ENCODE measurements around the gene KRT6B.

Gene KRT6B

GRCh38 chr12:52407918-52408317, 44.0 kb downstream of the KRT6B start:
- Histone ChIP-seq H3K4me3 (replicated peaks; ENCODE audit: insufficient read depth, low read length) (no peak overlapping the region), H3K27ac (replicated peaks) (no peak overlapping the region), H3K27me3 (ENCODE audit: insufficient read depth, poor library complexity, severe bottlenecking) (no peaks in the 10 kb centered on the region)
- DNase-seq (ENCODE audit: low read depth in 1 of 2, low spot score in 1 of 2) = no peak
- TF ChIP-seq, protein P1, sequence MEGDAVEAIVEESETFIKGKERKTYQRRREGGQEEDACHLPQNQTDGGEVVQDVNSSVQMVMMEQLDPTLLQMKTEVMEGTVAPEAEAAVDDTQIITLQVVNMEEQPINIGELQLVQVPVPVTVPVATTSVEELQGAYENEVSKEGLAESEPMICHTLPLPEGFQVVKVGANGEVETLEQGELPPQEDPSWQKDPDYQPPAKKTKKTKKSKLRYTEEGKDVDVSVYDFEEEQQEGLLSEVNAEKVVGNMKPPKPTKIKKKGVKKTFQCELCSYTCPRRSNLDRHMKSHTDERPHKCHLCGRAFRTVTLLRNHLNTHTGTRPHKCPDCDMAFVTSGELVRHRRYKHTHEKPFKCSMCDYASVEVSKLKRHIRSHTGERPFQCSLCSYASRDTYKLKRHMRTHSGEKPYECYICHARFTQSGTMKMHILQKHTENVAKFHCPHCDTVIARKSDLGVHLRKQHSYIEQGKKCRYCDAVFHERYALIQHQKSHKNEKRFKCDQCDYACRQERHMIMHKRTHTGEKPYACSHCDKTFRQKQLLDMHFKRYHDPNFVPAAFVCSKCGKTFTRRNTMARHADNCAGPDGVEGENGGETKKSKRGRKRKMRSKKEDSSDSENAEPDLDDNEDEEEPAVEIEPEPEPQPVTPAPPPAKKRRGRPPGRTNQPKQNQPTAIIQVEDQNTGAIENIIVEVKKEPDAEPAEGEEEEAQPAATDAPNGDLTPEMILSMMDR (IDR thresholded peaks at IDR 0.05; ENCODE audit: insufficient read depth, low read length) = no peak
- no peak for TF ChIP-seq SPI1 (IDR thresholded peaks at IDR 0.05; ENCODE audit: borderline replicate concordance, low read depth)
- TF ChIP-seq, protein P2, sequence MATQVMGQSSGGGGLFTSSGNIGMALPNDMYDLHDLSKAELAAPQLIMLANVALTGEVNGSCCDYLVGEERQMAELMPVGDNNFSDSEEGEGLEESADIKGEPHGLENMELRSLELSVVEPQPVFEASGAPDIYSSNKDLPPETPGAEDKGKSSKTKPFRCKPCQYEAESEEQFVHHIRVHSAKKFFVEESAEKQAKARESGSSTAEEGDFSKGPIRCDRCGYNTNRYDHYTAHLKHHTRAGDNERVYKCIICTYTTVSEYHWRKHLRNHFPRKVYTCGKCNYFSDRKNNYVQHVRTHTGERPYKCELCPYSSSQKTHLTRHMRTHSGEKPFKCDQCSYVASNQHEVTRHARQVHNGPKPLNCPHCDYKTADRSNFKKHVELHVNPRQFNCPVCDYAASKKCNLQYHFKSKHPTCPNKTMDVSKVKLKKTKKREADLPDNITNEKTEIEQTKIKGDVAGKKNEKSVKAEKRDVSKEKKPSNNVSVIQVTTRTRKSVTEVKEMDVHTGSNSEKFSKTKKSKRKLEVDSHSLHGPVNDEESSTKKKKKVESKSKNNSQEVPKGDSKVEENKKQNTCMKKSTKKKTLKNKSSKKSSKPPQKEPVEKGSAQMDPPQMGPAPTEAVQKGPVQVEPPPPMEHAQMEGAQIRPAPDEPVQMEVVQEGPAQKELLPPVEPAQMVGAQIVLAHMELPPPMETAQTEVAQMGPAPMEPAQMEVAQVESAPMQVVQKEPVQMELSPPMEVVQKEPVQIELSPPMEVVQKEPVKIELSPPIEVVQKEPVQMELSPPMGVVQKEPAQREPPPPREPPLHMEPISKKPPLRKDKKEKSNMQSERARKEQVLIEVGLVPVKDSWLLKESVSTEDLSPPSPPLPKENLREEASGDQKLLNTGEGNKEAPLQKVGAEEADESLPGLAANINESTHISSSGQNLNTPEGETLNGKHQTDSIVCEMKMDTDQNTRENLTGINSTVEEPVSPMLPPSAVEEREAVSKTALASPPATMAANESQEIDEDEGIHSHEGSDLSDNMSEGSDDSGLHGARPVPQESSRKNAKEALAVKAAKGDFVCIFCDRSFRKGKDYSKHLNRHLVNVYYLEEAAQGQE (IDR thresholded peaks at IDR 0.05; ENCODE audit: insufficient replicate concordance, low read depth) = no peak
- no peak for TF ChIP-seq POLR2AphosphoS5 (IDR thresholded peaks at IDR 0.05; ENCODE audit: low read depth)
- TF ChIP-seq GABPA (IDR thresholded peaks at IDR 0.05; ENCODE audit: low read depth) = no peak

DNA sequence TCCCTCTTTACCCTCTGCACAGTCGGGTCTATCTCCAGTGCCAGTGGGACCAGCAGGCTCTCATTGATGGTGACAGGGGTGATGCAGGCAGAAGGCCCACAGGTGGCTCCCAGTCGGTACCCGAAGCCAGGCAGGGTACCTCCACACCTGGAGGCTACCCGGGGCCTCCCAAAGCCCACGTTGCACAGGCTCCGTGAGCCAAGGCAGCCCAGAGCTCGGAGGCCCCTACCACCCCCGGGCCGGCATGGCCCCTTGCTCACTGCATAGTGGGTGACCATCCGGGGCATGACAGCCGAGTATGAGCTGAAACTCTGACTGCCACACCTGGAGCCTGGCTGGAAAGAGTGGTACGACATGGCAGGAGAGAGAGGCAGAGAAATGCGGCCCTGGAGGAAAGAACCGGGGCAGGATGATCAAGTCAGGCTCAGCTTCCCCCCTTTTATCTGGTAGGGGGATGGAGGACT, 46.0 kb downstream of the KRT6B start, which contains the start of gene KRT82:
Gene KRT82 (minus strand): TSS at position 414 of the 464 bp plus-strand sequence. CDS start 58 bp downstream, at position 356.
- no peak for DNase-seq (ENCODE audit: low read depth in 1 of 2, low spot score in 1 of 2)
- H3K27me3 ChIP-seq (ENCODE audit: insufficient read depth, poor library complexity, severe bottlenecking) = no peaks in the 10 kb centered on the region
- TF ChIP-seq, protein P1 (IDR thresholded peaks at IDR 0.05; ENCODE audit: insufficient read depth, low read length) = no peak
- TF ChIP-seq, protein P2 (IDR thresholded peaks at IDR 0.05; ENCODE audit: insufficient replicate concordance, low read depth) = no peak
- TF ChIP-seq SPI1 (IDR thresholded peaks at IDR 0.05; ENCODE audit: borderline replicate concordance, low read depth) = no peak
- no peak for TF ChIP-seq GABPA (IDR thresholded peaks at IDR 0.05; ENCODE audit: low read depth)
- TF ChIP-seq POLR2AphosphoS5 (IDR thresholded peaks at IDR 0.05; ENCODE audit: low read depth) = no peak
- H3K27ac ChIP-seq (replicated peaks) = no peak within 1 kb of the TSS
- no peak within 1 kb of the TSS for H3K4me3 ChIP-seq (replicated peaks; ENCODE audit: insufficient read depth, low read length)

GRCh38 chr12:52404951-52405350, 47.0 kb downstream of the KRT6B start:
- TF ChIP-seq POLR2AphosphoS5 (IDR thresholded peaks at IDR 0.05; ENCODE audit: low read depth) (no peak), SPI1 (IDR thresholded peaks at IDR 0.05; ENCODE audit: borderline replicate concordance, low read depth) (no peak), GABPA (IDR thresholded peaks at IDR 0.05; ENCODE audit: low read depth) (no peak)
- TF ChIP-seq, protein P2 (IDR thresholded peaks at IDR 0.05; ENCODE audit: insufficient replicate concordance, low read depth) = no peak
- TF ChIP-seq, protein P1 (IDR thresholded peaks at IDR 0.05; ENCODE audit: insufficient read depth, low read length) = no peak
- H3K27ac ChIP-seq (replicated peaks) = no peak overlapping the region
- DNase-seq (ENCODE audit: low read depth in 1 of 2, low spot score in 1 of 2) = no peak
- H3K27me3 ChIP-seq (ENCODE audit: insufficient read depth, poor library complexity, severe bottlenecking) = no peaks in the 10 kb centered on the region
- no peak overlapping the region for H3K4me3 ChIP-seq (replicated peaks; ENCODE audit: insufficient read depth, low read length)

Data from HL-60 (cell line).